HEK293 (cell line): Measurements from ENCODE around the gene ITPKB.
A peak's percentile ranks its signal among the peaks of the same experiment; 100 is the strongest.

Source experiments
- CTCF ChIA-PET: fragments of 350-600 bp; formaldehyde crosslinking; extraction: SDS; loops from one replicate; lab custom pipeline; 2021; ENCODE audit warnings: antibody characterized with exemption; lab: Yijun Ruan, JAX
- POLR2A ChIA-PET: fragments of 300-600 bp; formaldehyde crosslinking; extraction: SDS; loops from one replicate; lab custom pipeline; 2020; ENCODE audit warnings: antibody characterized with exemption, inconsistent platforms; lab: Yijun Ruan, JAX
- H3K27ac ChIP-seq: fragments of 200-500 bp; sonication (Bioruptor generic); 2 replicates; pipeline ENCODE4 v1.5.1; 2014; ENCODE audit warnings: low read depth, low read length, control low read depth, inconsistent platforms; ENCODE audit errors: extremely low read depth
- H3K36me3 ChIP-seq, 2 experiments: fragments of 200-500 bp in 1 of 2; sonication (Bioruptor generic) in 1 of 2; 1 replicate in 1 of 2; 2 replicates in 1 of 2; pipeline ENCODE4 v1.5.1; 2014 to 2017; ENCODE audit warnings: inconsistent platforms in 2 of 2, low read length in 2 of 2; ENCODE audit not compliant: control insufficient read depth in 2 of 2, insufficient read depth in 1 of 2
- H3K4me1 ChIP-seq: fragments of 200-500 bp; sonication (Bioruptor generic); 2 replicates; pipeline ENCODE4 v1.5.1; 2014; ENCODE audit warnings: mild to moderate bottlenecking, low read length, inconsistent platforms; ENCODE audit not compliant: control insufficient read depth, insufficient read depth
- H3K4me3 ChIP-seq: 2 replicates; pipeline ENCODE4 v1.5.1; 2011; ENCODE audit warnings: low read depth, mild to moderate bottlenecking, control low read depth, low read length, moderate library complexity
- H3K9me3 ChIP-seq: fragments of 200-500 bp; sonication (Bioruptor generic); 2 replicates; pipeline ENCODE4 v1.5.1; 2014; ENCODE audit warnings: low read depth, low read length, inconsistent platforms; ENCODE audit not compliant: control insufficient read depth, insufficient read depth
- GLIS1 ChIP-seq: fragments of 450-650 bp; formaldehyde crosslinking; IDR thresholded peaks from 2 replicates; pipeline ENCODE4 v1.5.1; 2016; ENCODE audit warnings: missing biosample characterization, missing genetic modification characterization
- IKZF3 ChIP-seq: fragments of 450-650 bp; IDR thresholded peaks from 2 replicates; pipeline ENCODE4 v1.5.0; 2018; ENCODE audit warnings: missing biosample characterization, mild to moderate bottlenecking, missing genetic modification characterization, moderate library complexity
- PRDM2 ChIP-seq: fragments of 450-650 bp; formaldehyde crosslinking; IDR thresholded peaks from 2 replicates; pipeline ENCODE4 v1.5.1; 2016; ENCODE audit warnings: missing biosample characterization, missing genetic modification characterization, borderline replicate concordance
- WT1 ChIP-seq: fragments of 450-650 bp; formaldehyde crosslinking; IDR thresholded peaks from 2 replicates; pipeline ENCODE4 v1.5.1; 2016; ENCODE audit warnings: missing biosample characterization, missing genetic modification characterization
- ZBTB17 ChIP-seq: fragments of 450-650 bp; formaldehyde crosslinking; IDR thresholded peaks from 2 replicates; pipeline ENCODE4 v1.5.1; 2016; ENCODE audit warnings: missing biosample characterization, missing genetic modification characterization
- ZBTB20 ChIP-seq: fragments of 450-650 bp; formaldehyde crosslinking; IDR thresholded peaks from 2 replicates; pipeline ENCODE4 v1.5.1; 2016; ENCODE audit warnings: missing biosample characterization, missing genetic modification characterization
- ZFP41 ChIP-seq: fragments of 450-650 bp; formaldehyde crosslinking; IDR thresholded peaks from 2 replicates; pipeline ENCODE4 v1.5.1; 2016; ENCODE audit warnings: missing biosample characterization, missing genetic modification characterization, borderline replicate concordance
- ZFP69B ChIP-seq: fragments of 450-650 bp; formaldehyde crosslinking; IDR thresholded peaks from 2 replicates; pipeline ENCODE4 v1.5.1; 2016; ENCODE audit warnings: missing biosample characterization, missing genetic modification characterization
- ZNF214 ChIP-seq: fragments of 450-650 bp; formaldehyde crosslinking; IDR thresholded peaks from 2 replicates; pipeline ENCODE4 v1.5.1; 2017; ENCODE audit warnings: missing biosample characterization, mild to moderate bottlenecking, missing genetic modification characterization, borderline replicate concordance
- ZNF37A ChIP-seq: fragments of 450-650 bp; IDR thresholded peaks from 2 replicates; pipeline ENCODE4 v1.5.1; 2018; ENCODE audit warnings: missing biosample characterization, missing genetic modification characterization
- ZNF398 ChIP-seq: fragments of 450-650 bp; formaldehyde crosslinking; IDR thresholded peaks from 2 replicates; pipeline ENCODE4 v1.5.1; 2017; ENCODE audit warnings: missing biosample characterization, missing genetic modification characterization
- ZNF423 ChIP-seq: fragments of 450-650 bp; formaldehyde crosslinking; IDR thresholded peaks from 2 replicates; pipeline ENCODE4 v1.5.1; 2016; ENCODE audit warnings: missing biosample characterization, missing genetic modification characterization
- ZNF510 ChIP-seq: fragments of 450-650 bp; formaldehyde crosslinking; IDR thresholded peaks from 2 replicates; pipeline ENCODE4 v1.5.1; 2018; ENCODE audit warnings: mild to moderate bottlenecking, missing genetic modification characterization, missing biosample characterization; ENCODE audit not compliant: insufficient replicate concordance
- ZNF544 ChIP-seq: fragments of 450-650 bp; formaldehyde crosslinking; IDR thresholded peaks from 2 replicates; pipeline ENCODE4 v1.5.0; 2017; ENCODE audit warnings: missing biosample characterization, missing genetic modification characterization
- ZNF555 ChIP-seq: fragments of 450-650 bp; formaldehyde crosslinking; conservative IDR thresholded peaks from 2 replicates; pipeline ENCODE4 v1.5.1; 2017; ENCODE audit warnings: missing biosample characterization, mild to moderate bottlenecking, missing genetic modification characterization, inconsistent platforms
- ZNF768 ChIP-seq: fragments of 450-650 bp; formaldehyde crosslinking; IDR thresholded peaks from 2 replicates; pipeline ENCODE4 v1.5.1; 2018; ENCODE audit warnings: missing biosample characterization, mild to moderate bottlenecking, missing genetic modification characterization
- ZNF792 ChIP-seq: fragments of 450-650 bp; formaldehyde crosslinking; IDR thresholded peaks from 2 replicates; pipeline ENCODE4 v1.5.1; 2016; ENCODE audit warnings: missing biosample characterization, missing genetic modification characterization
- ZXDB ChIP-seq: fragments of 450-650 bp; formaldehyde crosslinking; IDR thresholded peaks from 2 replicates; pipeline ENCODE4 v1.5.1; 2016; ENCODE audit warnings: missing biosample characterization, missing genetic modification characterization
- TF ChIP-seq, protein P1 (sequence below): fragments of 450-650 bp; formaldehyde crosslinking; IDR thresholded peaks from 2 replicates; pipeline ENCODE4 v1.5.1; 2017; ENCODE audit warnings: missing biosample characterization, mild to moderate bottlenecking, missing genetic modification characterization, moderate library complexity
- TF ChIP-seq, protein P2 (sequence below): fragments of 450-650 bp; formaldehyde crosslinking; IDR thresholded peaks from 2 replicates; pipeline ENCODE4 v1.5.1; 2016; ENCODE audit warnings: missing biosample characterization, missing genetic modification characterization
- TF ChIP-seq, protein P3 (sequence below): fragments of 450-650 bp; IDR thresholded peaks from 2 replicates; pipeline ENCODE4 v1.5.1; 2018; ENCODE audit warnings: missing biosample characterization, mild to moderate bottlenecking, missing genetic modification characterization

ITPKB gene

DNA sequence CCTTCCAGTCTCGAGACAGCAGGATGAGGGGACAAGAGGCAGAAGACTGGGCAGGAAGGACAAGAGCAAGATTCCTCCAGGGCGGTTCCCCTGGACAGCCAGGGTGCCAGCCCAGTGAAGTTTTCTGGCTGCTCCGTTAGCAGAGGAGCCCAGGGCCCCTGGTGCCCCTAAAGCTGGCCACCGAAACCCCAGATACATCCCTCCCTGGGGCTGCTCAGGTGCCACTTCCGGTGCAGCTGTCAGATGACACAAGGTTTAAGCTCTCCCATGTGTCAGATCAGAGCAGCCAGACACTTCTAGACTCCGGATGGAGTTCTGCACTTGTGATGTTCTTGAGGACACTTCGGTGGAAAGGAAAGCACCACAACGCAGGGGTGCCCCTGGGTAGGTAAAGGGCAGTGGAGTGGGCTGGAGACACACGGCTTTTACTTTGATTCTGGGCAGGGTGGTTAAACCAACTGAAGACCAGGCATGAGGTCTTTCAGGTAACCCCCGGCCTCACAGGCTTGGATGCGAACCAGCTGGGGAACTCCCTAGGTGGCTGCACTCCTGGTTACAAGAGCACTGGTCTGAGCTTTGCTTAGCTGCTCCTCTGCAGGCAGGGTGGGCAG, 85.7 kb downstream of the ITPKB start (continued):
- TF ChIP-seq ZNF214 (tag by site-specific recombination) (no peak), ZBTB17 (tag by site-specific recombination) (no peak), ZNF768 (tag by site-specific recombination) (no peak), ZFP41 (tag by site-specific recombination) (no peak), ZNF37A (tag by site-specific recombination) (no peak), ZFP69B (tag by site-specific recombination) (no peak), ZNF510 (no peak), ZNF423 (tag by site-specific recombination) (no peak), ZNF398 (no peak), ZNF792 (tag by site-specific recombination) (no peak), WT1 (tag by site-specific recombination) (no peak)
- TF ChIP-seq, protein P1, sequence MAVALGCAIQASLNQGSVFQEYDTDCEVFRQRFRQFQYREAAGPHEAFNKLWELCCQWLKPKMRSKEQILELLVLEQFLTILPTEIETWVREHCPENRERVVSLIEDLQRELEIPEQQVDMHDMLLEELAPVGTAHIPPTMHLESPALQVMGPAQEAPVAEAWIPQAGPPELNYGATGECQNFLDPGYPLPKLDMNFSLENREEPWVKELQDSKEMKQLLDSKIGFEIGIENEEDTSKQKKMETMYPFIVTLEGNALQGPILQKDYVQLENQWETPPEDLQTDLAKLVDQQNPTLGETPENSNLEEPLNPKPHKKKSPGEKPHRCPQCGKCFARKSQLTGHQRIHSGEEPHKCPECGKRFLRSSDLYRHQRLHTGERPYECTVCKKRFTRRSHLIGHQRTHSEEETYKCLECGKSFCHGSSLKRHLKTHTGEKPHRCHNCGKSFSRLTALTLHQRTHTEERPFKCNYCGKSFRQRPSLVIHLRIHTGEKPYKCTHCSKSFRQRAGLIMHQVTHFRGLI (tag by site-specific recombination): no peak

- TF ChIP-seq, protein P2, sequence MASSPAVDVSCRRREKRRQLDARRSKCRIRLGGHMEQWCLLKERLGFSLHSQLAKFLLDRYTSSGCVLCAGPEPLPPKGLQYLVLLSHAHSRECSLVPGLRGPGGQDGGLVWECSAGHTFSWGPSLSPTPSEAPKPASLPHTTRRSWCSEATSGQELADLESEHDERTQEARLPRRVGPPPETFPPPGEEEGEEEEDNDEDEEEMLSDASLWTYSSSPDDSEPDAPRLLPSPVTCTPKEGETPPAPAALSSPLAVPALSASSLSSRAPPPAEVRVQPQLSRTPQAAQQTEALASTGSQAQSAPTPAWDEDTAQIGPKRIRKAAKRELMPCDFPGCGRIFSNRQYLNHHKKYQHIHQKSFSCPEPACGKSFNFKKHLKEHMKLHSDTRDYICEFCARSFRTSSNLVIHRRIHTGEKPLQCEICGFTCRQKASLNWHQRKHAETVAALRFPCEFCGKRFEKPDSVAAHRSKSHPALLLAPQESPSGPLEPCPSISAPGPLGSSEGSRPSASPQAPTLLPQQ (tag by site-specific recombination): no peak
- TF ChIP-seq GLIS1 (tag by site-specific recombination) (peak; percentile 78), ZNF555 (tag by site-specific recombination) (no peak), IKZF3 (tag by site-specific recombination) (no peak), ZBTB20 (tag by site-specific recombination) (no peak), ZNF544 (tag by site-specific recombination) (no peak), PRDM2 (tag by site-specific recombination) (no peak), ZXDB (no peak)
- TF ChIP-seq, protein P3, sequence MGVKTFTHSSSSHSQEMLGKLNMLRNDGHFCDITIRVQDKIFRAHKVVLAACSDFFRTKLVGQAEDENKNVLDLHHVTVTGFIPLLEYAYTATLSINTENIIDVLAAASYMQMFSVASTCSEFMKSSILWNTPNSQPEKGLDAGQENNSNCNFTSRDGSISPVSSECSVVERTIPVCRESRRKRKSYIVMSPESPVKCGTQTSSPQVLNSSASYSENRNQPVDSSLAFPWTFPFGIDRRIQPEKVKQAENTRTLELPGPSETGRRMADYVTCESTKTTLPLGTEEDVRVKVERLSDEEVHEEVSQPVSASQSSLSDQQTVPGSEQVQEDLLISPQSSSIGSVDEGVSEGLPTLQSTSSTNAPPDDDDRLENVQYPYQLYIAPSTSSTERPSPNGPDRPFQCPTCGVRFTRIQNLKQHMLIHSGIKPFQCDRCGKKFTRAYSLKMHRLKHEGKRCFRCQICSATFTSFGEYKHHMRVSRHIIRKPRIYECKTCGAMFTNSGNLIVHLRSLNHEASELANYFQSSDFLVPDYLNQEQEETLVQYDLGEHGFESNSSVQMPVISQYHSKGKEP (tag by site-specific recombination): no peak
- Histone ChIP-seq H3K4me1 (peaks cover 21% of the 10 kb centered on the region), H3K36me3 (peaks cover 0 to 12% of the 10 kb centered on the region in 2 experiments; a peak in 1 of 3 replicates), H3K9me3 (no peaks in the 10 kb centered on the region), H3K4me3 (no peak overlapping the region), H3K27ac (no peak overlapping the region)
- ChIA-PET POLR2A (no interaction called here), CTCF (interaction anchor here (0.6 kb wide), 2 partner anchors 48 to 122 kb away, joined by 3 read pairs; no protein-coding TSS in a partner anchor)
Observed at GRCh38 chr1:226652613-226653012, 86.5 kb downstream of the ITPKB start.
